Measurements from ENCODE around the gene NGEF.

The NGEF gene

DNA sequence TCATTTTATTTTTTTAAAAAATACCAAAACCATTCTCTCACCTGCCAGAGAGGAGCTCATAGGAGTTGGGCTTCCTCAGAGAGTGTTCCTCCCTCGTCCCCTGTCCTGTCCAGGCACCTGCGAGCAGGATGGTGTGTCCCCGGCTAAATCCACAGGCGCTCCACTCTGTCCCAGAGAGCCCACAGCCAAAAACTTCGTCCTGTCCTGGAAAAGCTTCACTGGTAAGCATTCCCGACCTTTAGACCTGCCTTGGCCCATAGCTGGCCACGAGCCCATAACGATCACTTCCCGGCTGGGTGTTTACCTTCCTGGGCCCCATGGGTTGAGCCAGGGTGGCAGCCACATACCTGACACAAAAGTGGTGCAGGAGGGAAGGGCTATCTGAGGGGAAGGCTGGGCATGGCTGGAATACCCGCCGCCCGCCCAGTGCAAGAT is at the start of gene NGEF:
Gene NGEF, minus strand, starts transcription at position 230 of the 435 bp plus-strand sequence. CDS start 38,366 bp downstream, outside the sequence.
- TF ChIP-seq, protein P1, sequence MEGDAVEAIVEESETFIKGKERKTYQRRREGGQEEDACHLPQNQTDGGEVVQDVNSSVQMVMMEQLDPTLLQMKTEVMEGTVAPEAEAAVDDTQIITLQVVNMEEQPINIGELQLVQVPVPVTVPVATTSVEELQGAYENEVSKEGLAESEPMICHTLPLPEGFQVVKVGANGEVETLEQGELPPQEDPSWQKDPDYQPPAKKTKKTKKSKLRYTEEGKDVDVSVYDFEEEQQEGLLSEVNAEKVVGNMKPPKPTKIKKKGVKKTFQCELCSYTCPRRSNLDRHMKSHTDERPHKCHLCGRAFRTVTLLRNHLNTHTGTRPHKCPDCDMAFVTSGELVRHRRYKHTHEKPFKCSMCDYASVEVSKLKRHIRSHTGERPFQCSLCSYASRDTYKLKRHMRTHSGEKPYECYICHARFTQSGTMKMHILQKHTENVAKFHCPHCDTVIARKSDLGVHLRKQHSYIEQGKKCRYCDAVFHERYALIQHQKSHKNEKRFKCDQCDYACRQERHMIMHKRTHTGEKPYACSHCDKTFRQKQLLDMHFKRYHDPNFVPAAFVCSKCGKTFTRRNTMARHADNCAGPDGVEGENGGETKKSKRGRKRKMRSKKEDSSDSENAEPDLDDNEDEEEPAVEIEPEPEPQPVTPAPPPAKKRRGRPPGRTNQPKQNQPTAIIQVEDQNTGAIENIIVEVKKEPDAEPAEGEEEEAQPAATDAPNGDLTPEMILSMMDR (IDR thresholded peaks at IDR 0.05; ENCODE audit: low read length, missing control alignments): no peak
- DNase-seq (ENCODE audit: low read depth): no peak
- no peak within 1 kb of the TSS for H3K4me3 ChIP-seq (replicated peaks; ENCODE audit: low read depth, low read length)

GRCh38 chr2:233062451-233062850 is 49.4 kb upstream of the NGEF start:
- TF ChIP-seq, protein P1 (IDR thresholded peaks at IDR 0.05; ENCODE audit: low read length, missing control alignments): no peak
- H3K4me3 ChIP-seq (replicated peaks; ENCODE audit: low read depth, low read length): no peak overlapping the region
- no peak for DNase-seq (ENCODE audit: low read depth)

DNA sequence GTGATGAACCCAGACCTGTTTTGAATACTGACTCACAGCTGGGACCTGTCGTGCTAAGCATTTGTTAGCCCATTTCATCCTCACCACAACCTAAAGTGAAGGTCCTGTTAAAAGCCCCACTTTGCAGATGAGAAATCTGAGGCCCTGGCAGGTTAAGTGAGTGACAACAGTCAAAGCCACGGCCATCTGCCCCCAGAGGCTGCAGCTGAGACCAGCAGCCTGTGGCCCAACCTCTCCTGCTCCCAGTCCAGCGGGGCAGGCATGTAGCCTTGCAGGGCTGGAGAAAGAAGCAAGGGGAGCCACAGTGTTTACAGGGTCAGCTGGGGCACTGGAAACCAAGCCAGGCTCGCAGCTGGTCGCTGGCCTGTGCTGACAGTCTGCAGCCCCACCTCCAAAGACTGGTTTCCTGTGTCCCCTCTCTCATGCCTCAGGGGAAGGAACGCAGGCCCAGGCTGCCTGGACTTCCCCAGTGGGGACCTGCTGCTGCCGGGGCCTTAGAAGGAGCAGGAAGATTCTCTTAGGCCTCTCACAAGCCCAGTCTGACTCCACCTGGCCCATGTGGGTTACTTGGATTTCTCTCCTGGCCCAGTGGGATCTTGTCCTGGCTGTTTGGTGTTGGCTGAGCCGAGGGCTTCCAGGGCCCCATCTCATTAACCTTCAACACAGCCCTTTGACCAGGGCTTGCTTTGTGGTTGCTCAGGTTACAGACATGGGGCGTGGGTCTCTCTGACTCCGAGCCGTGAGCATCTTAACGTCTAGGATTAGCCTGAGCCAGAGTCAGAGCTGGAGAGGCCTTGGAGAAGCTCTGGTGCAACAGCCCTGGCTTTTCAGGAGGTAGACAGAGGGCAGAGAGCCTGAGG is 48.8 kb upstream of the NGEF start:
- no peak for DNase-seq (ENCODE audit: low read depth)
- TF ChIP-seq, protein P1 (IDR thresholded peaks at IDR 0.05; ENCODE audit: low read length, missing control alignments): peak; percentile 26
- H3K4me3 ChIP-seq (replicated peaks; ENCODE audit: low read depth, low read length): no peak overlapping the region

GRCh38 chr2:233060980-233061590 is 48.0 kb upstream of the NGEF start:
- DNase-seq (ENCODE audit: low read depth): no peak
- TF ChIP-seq, protein P1 (IDR thresholded peaks at IDR 0.05; ENCODE audit: low read length, missing control alignments): no peak
- H3K4me3 ChIP-seq (replicated peaks; ENCODE audit: low read depth, low read length): no peak overlapping the region

- DNase-seq (ENCODE audit: low read depth): no peak
- H3K4me3 ChIP-seq (replicated peaks; ENCODE audit: low read depth, low read length): no peak overlapping the region
- TF ChIP-seq, protein P1 (IDR thresholded peaks at IDR 0.05; ENCODE audit: low read length, missing control alignments): no peak
Observed at GRCh38 chr2:233060501-233060979, 47.5 kb upstream of the NGEF start.

GRCh38 chr2:233059797-233060500 is 46.9 kb upstream of the NGEF start, which contains the start of gene INPP5D:
Gene INPP5D, plus strand, starts transcription at chr2:233060342. Its CDS starts 137 bp downstream, at chr2:233060479.
- TF ChIP-seq, protein P1 (IDR thresholded peaks at IDR 0.05; ENCODE audit: low read length, missing control alignments): no peak
- no peak for DNase-seq (ENCODE audit: low read depth)
- no peak within 1 kb of the TSS for H3K4me3 ChIP-seq (replicated peaks; ENCODE audit: low read depth, low read length)
